ENCODE data around the gene ZXDC.

GRCh38 chr3:126402178-126402577, 73.5 kb downstream of the ZXDC start:
- TF ChIP-seq, protein P1, sequence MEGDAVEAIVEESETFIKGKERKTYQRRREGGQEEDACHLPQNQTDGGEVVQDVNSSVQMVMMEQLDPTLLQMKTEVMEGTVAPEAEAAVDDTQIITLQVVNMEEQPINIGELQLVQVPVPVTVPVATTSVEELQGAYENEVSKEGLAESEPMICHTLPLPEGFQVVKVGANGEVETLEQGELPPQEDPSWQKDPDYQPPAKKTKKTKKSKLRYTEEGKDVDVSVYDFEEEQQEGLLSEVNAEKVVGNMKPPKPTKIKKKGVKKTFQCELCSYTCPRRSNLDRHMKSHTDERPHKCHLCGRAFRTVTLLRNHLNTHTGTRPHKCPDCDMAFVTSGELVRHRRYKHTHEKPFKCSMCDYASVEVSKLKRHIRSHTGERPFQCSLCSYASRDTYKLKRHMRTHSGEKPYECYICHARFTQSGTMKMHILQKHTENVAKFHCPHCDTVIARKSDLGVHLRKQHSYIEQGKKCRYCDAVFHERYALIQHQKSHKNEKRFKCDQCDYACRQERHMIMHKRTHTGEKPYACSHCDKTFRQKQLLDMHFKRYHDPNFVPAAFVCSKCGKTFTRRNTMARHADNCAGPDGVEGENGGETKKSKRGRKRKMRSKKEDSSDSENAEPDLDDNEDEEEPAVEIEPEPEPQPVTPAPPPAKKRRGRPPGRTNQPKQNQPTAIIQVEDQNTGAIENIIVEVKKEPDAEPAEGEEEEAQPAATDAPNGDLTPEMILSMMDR (IDR thresholded peaks at IDR 0.05), result no peak
- TF ChIP-seq POLR2A (IDR thresholded peaks at IDR 0.05), result no peak

Data from gastroesophageal sphincter (tissue), 3 donors.